Muscle of leg (tissue), 11 donors: ENCODE results near the gene CPSF2. TPM values are rescaled to one million over a fixed set of nuclear protein-coding genes. Genes with fewer than 3 reads are reported as not detected.
"Not testable (repeated sequence)": the region's sequence is repeated elsewhere in the genome, so short reads cannot be mapped to it uniquely, and the experiment has no call there.

Experiments
- DNase-seq: peaks from one replicate; pipeline ENCODE4 v3.0.0; 2013
- H3K27ac ChIP-seq: one replicate; pipeline ENCODE4 v1.5.1; 2013; ENCODE audit warnings: mild to moderate bottlenecking, low read length, control low read depth
- H3K27me3 ChIP-seq: one replicate; pipeline ENCODE4 v1.6.1; 2013; ENCODE audit warnings: low read length; ENCODE audit not compliant: control insufficient read depth, insufficient read depth
- H3K36me3 ChIP-seq: one replicate; pipeline ENCODE4 v1.6.1; 2013; ENCODE audit warnings: low read length; ENCODE audit not compliant: control insufficient read depth, insufficient read depth
- H3K4me1 ChIP-seq: one replicate; pipeline ENCODE4 v1.6.1; 2013; ENCODE audit warnings: low read length; ENCODE audit not compliant: control insufficient read depth, insufficient read depth
- H3K4me3 ChIP-seq: one replicate; pipeline ENCODE4 v1.5.1; 2013; ENCODE audit warnings: low read length, control low read depth
- H3K9me3 ChIP-seq: replicated peaks from 2 replicates; pipeline ENCODE4 v1.6.1; 2013; ENCODE audit warnings: low read depth, low read length; ENCODE audit not compliant: control insufficient read depth
- WGBS: methylation state at CpG from one replicate; pipeline ENCODE4 v1.1.5; 2013; ENCODE audit warnings: missing lambda C conversion rate; ENCODE audit not compliant: insufficient coverage; 5-methylcytosine and 5-hydroxymethylcytosine counted together
- polyA plus RNA-seq, 8 donors: library from polyadenylated mRNA; unstranded; fragments of 120-200 nt; gene quantifications; one replicate each; pipeline versions ENCODE4 v1.2.1 to v1.2.3, GENCODE V29; 2013; ENCODE audit warnings: inconsistent platforms in 1 of 8, low replicate concordance in 1 of 8; ENCODE audit not compliant: insufficient read length in 8 of 8, insufficient read depth in 1 of 8
- total RNA-seq: library from RNA; stranded (reverse); fragments of 120-200 nt; gene quantifications from one replicate; pipeline ENCODE4 v1.2.4, GENCODE V29; 2013

Gene CPSF2
- total and polyA plus RNA-seq, 9 donors = 26.0 to 44.4 (median 36.9) TPM

- Histone ChIP-seq H3K27ac (no peak overlapping the region), H3K27me3 (no peaks in the 10 kb centered on the region), H3K36me3 (peaks cover 48% of the 10 kb centered on the region), H3K4me3 (no peak overlapping the region), H3K4me1 (no peaks in the 10 kb centered on the region), H3K9me3 (no peaks in the 10 kb centered on the region)
- WGBS = 80% methylated on average over 1 of the region's 2 CpGs
- DNase-seq = no peak
These were observed 22.9 kb downstream of the CPSF2 start for GRCh38 chr14:92144708-92145107.

- H3K27me3 ChIP-seq = no peaks in the 10 kb centered on the region
- WGBS = no CpG with 5 or more reads among the region's 1 CpG
- H3K36me3 ChIP-seq = peaks cover 35% of the 10 kb centered on the region
- H3K9me3 ChIP-seq = no peaks in the 10 kb centered on the region
- H3K27ac ChIP-seq = no peak overlapping the region
- DNase-seq = no peak
- H3K4me3 ChIP-seq = no peak overlapping the region
- H3K4me1 ChIP-seq = no peaks in the 10 kb centered on the region
These were observed 31.8 kb downstream of the CPSF2 start for GRCh38 chr14:92153581-92153980.

DNA sequence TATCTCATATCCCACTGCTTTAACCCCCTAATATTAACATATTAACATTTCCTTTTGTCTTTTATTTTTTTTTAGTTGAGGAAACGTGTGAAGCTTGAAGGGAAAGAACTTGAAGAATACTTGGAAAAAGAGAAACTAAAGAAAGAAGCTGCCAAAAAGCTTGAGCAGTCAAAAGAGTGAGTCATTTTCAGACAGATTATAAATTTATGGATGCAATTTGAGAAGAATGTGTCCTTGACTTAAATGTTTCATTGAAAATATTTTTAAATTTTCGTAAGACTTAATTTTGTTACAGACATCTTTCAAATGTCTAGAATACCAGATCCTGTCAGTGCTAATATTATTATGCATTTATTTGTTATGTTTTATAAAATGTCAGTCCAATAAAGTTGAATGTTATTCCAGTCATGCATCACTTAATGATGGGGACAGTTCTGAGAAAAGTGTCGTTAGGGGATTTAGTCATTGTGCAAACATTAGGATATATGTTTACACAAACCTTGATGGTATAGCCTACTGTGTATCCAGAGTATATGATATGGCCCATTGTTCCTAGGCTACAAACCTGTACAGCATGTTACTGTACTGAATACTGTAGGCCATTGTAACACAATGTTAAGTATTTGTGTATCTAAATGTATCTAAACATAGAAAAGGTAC lies 32.6 kb downstream of the CPSF2 start:
- Histone ChIP-seq H3K27ac (no peak overlapping the region), H3K9me3 (no peaks in the 10 kb centered on the region), H3K4me1 (no peaks in the 10 kb centered on the region), H3K36me3 (peaks cover 38% of the 10 kb centered on the region), H3K27me3 (no peaks in the 10 kb centered on the region), H3K4me3 (no peak overlapping the region)
- DNase-seq = no peak
- WGBS = 100% methylated on average over 1 of the region's 3 CpGs

DNA sequence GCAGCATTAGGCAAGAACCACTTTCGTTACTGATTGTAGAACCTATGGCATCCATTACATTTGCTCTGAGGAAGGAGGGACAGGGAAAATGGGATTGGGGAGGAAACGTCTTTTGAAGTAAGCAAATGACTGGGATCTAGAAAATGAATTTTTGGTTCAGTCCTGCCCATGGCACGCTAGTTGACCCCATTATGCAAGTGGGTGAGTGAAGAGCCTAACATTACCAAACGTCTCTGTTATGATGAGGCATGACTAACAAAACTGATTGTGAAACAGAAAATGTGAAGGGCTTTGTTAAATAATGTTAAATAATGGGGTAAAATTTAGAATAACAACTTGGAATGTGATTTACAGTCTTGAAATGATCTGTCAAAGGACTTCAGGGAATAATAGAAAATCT lies 38.9 kb downstream of the CPSF2 start:
- Histone ChIP-seq H3K4me3 (no peak overlapping the region), H3K9me3 (peaks cover 2% of the 10 kb centered on the region), H3K4me1 (no peaks in the 10 kb centered on the region), H3K27ac (no peak overlapping the region), H3K27me3 (no peaks in the 10 kb centered on the region), H3K36me3 (peaks cover 37% of the 10 kb centered on the region)
- WGBS = 35% methylated on average over 4 of the region's 4 CpGs
- no peak for DNase-seq

GRCh38 chr14:92161521-92161920 lies 39.8 kb downstream of the CPSF2 start:
- Histone ChIP-seq H3K4me3 (no peak overlapping the region), H3K27ac (no peak overlapping the region), H3K4me1 (no peaks in the 10 kb centered on the region), H3K27me3 (no peaks in the 10 kb centered on the region), H3K9me3 (peaks cover 6% of the 10 kb centered on the region), H3K36me3 (peaks cover 38% of the 10 kb centered on the region)
- no CpG with 5 or more reads among the region's 3 CpGs for WGBS
- DNase-seq = no peak

GRCh38 chr14:92164958-92165357 lies 43.2 kb downstream of the CPSF2 start:
- Histone ChIP-seq H3K27me3 (no peaks in the 10 kb centered on the region), H3K9me3 (peaks cover 6% of the 10 kb centered on the region), H3K4me1 (no peaks in the 10 kb centered on the region), H3K4me3 (no peak overlapping the region), H3K27ac (no peak overlapping the region), H3K36me3 (peaks cover 16% of the 10 kb centered on the region)
- WGBS = no CpG with 5 or more reads among the region's 2 CpGs
- DNase-seq = no peak

DNA sequence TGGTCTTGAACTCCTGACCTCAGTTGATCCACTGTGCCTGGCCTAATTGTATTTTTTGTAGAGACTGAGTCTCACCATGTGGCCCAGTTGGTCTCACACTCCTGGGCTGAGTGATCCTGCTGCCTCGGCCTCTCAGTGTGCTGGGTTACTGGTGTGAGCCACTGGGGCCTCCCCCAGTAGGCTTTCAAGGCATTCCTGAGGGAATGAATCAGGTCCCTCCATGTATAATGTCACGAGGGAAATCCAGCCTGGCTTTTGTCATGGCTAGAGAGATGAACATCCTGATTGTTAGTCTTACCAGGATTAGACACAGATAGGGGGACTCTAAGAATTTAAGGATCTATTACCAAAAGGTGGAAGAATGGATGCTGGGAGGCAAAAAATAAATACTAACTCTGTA lies 51.9 kb downstream of the CPSF2 start:
- no peaks in the 10 kb centered on the region for H3K9me3 ChIP-seq
- no peak overlapping the region for H3K4me3 ChIP-seq
- no peaks in the 10 kb centered on the region for H3K4me1 ChIP-seq
- H3K27me3 ChIP-seq = no peaks in the 10 kb centered on the region
- no peak for DNase-seq
- 100% methylated on average over 1 of the region's 2 CpGs for WGBS
- H3K27ac ChIP-seq = no peak overlapping the region
- H3K36me3 ChIP-seq = no peaks in the 10 kb centered on the region

DNA sequence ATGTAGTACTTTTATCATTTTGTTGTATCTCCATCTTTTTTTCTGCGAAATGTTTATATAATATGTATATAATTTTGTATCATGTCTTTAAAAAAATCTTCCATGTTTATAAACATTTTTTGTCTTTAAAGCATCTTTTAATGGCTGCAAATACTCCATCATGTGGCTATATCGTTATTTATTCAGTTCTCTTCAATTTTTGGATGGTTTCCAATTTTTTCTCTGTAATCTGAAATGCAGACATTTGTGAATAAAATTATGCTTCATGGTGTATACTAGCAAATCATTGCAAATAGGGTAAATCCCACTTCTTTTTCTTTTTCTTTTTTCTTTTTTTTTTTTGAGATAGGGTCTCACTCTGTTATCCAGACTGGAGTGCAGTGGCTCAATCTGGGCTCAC lies 54.0 kb downstream of the CPSF2 start:
- Histone ChIP-seq H3K36me3 (no peaks in the 10 kb centered on the region), H3K27me3 (no peaks in the 10 kb centered on the region), H3K27ac (no peak overlapping the region), H3K9me3 (no peaks in the 10 kb centered on the region), H3K4me3 (no peak overlapping the region), H3K4me1 (no peaks in the 10 kb centered on the region)
- WGBS = no CpG with 5 or more reads among the region's 2 CpGs
- peak; percentile 56 for DNase-seq

DNA sequence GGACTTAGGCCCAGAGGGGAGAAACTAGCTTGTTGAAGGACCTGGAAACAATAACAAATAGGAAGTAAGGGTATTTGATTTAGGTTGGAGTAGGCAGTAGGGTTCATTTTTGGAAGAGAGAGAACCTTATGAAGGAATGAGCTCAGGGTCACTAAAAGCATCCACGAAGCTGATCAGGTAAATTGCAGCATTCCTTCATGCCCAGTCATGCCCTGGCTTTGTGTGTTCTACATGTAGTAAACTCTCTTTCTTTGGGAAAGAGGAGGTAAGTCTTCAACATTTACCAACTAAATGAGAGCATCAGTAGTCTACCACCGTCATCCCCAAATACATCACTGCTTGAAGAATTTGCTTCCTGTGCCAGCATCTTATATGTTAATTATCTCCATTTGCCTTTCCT lies 54.7 kb downstream of the CPSF2 start:
- 17% methylated on average over 1 of the region's 2 CpGs for WGBS

GRCh38 chr14:92179178-92179577 lies 57.4 kb downstream of the CPSF2 start:
- not testable (repeated sequence) for H3K4me3 ChIP-seq, H3K27ac ChIP-seq, H3K4me1 ChIP-seq, DNase-seq, H3K27me3 ChIP-seq, H3K36me3 ChIP-seq, H3K9me3 ChIP-seq

More for the DNA sequence above, 54.7 kb downstream of the CPSF2 start:
- Histone ChIP-seq H3K4me3 (no peak overlapping the region), H3K4me1 (no peaks in the 10 kb centered on the region), H3K36me3 (no peaks in the 10 kb centered on the region), H3K27me3 (no peaks in the 10 kb centered on the region), H3K9me3 (no peaks in the 10 kb centered on the region), H3K27ac (no peak overlapping the region)
- DNase-seq = no peak

- no peaks in the 10 kb centered on the region for H3K27me3 ChIP-seq
- H3K27ac ChIP-seq = no peak overlapping the region
- H3K9me3 ChIP-seq = peaks cover 2% of the 10 kb centered on the region
- no peaks in the 10 kb centered on the region for H3K36me3 ChIP-seq
- no peaks in the 10 kb centered on the region for H3K4me1 ChIP-seq
- no peak for DNase-seq
- 91% methylated on average over 2 of the region's 6 CpGs for WGBS
- no peak overlapping the region for H3K4me3 ChIP-seq
These were observed 63.8 kb downstream of the CPSF2 start for GRCh38 chr14:92185559-92185958.
